HL-60 (cell line): ENCODE data around the gene ASB12.

ENCODE experiments used
- CTCF ChIP-seq: IDR thresholded peaks from one replicate; pipeline ENCODE4 v1.5.1; 2011; ENCODE audit warnings: low read length, control low read depth, inconsistent platforms; ENCODE audit not compliant: insufficient read depth
- TF ChIP-seq, protein P1 (sequence below): IDR thresholded peaks from 2 replicates; pipeline ENCODE4 v1.6.1; 2012; ENCODE audit warnings: low read depth; ENCODE audit not compliant: insufficient replicate concordance

- no peak for TF ChIP-seq CTCF
- TF ChIP-seq, protein P1, sequence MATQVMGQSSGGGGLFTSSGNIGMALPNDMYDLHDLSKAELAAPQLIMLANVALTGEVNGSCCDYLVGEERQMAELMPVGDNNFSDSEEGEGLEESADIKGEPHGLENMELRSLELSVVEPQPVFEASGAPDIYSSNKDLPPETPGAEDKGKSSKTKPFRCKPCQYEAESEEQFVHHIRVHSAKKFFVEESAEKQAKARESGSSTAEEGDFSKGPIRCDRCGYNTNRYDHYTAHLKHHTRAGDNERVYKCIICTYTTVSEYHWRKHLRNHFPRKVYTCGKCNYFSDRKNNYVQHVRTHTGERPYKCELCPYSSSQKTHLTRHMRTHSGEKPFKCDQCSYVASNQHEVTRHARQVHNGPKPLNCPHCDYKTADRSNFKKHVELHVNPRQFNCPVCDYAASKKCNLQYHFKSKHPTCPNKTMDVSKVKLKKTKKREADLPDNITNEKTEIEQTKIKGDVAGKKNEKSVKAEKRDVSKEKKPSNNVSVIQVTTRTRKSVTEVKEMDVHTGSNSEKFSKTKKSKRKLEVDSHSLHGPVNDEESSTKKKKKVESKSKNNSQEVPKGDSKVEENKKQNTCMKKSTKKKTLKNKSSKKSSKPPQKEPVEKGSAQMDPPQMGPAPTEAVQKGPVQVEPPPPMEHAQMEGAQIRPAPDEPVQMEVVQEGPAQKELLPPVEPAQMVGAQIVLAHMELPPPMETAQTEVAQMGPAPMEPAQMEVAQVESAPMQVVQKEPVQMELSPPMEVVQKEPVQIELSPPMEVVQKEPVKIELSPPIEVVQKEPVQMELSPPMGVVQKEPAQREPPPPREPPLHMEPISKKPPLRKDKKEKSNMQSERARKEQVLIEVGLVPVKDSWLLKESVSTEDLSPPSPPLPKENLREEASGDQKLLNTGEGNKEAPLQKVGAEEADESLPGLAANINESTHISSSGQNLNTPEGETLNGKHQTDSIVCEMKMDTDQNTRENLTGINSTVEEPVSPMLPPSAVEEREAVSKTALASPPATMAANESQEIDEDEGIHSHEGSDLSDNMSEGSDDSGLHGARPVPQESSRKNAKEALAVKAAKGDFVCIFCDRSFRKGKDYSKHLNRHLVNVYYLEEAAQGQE, result no peak
These were observed 32.4 kb downstream of the ASB12 start for GRCh38 chrX:64198036-64198435.
